ENCODE results near the gene DNASE1L1. TPM values are rescaled to one million over a fixed set of nuclear protein-coding genes. Genes with fewer than 3 reads are reported as not detected.
A peak's percentile ranks its signal among the peaks of the same experiment; 100 is the strongest.

Gene DNASE1L1
- total RNA-seq, 1 donor from 2014 or later: 15.8 TPM

- Mint-ChIP-seq H3K27ac (ENCODE audit: unreplicated experiment) (no peak overlapping the region), H3K4me1 (ENCODE audit: low read depth, unreplicated experiment) (no peaks in the 10 kb centered on the region), H3K27me3 (ENCODE audit: unreplicated experiment) (peaks cover 3% of the 10 kb centered on the region), H3K9me3 (ENCODE audit: unreplicated experiment) (peaks cover 5% of the 10 kb centered on the region), H3K4me3 (ENCODE audit: unreplicated experiment) (no peak overlapping the region), H3K36me3 (ENCODE audit: unreplicated experiment) (no peaks in the 10 kb centered on the region)
- DNase-seq: no peak
- TF ChIP-seq, protein P1, sequence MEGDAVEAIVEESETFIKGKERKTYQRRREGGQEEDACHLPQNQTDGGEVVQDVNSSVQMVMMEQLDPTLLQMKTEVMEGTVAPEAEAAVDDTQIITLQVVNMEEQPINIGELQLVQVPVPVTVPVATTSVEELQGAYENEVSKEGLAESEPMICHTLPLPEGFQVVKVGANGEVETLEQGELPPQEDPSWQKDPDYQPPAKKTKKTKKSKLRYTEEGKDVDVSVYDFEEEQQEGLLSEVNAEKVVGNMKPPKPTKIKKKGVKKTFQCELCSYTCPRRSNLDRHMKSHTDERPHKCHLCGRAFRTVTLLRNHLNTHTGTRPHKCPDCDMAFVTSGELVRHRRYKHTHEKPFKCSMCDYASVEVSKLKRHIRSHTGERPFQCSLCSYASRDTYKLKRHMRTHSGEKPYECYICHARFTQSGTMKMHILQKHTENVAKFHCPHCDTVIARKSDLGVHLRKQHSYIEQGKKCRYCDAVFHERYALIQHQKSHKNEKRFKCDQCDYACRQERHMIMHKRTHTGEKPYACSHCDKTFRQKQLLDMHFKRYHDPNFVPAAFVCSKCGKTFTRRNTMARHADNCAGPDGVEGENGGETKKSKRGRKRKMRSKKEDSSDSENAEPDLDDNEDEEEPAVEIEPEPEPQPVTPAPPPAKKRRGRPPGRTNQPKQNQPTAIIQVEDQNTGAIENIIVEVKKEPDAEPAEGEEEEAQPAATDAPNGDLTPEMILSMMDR (IDR thresholded peaks at IDR 0.05; ENCODE audit: partially characterized antibody, unreplicated experiment): no peak
Observed at GRCh38 chrX:154354013-154354412, 55.0 kb downstream of the DNASE1L1 start.

GRCh38 chrX:154353172-154353843, 55.7 kb downstream of the DNASE1L1 start:
- Mint-ChIP-seq H3K27me3 (ENCODE audit: unreplicated experiment) (no peaks in the 10 kb centered on the region), H3K27ac (ENCODE audit: unreplicated experiment) (no peak overlapping the region), H3K4me3 (ENCODE audit: unreplicated experiment) (no peak overlapping the region), H3K9me3 (ENCODE audit: unreplicated experiment) (peaks cover 3% of the 10 kb centered on the region), H3K36me3 (ENCODE audit: unreplicated experiment) (no peaks in the 10 kb centered on the region), H3K4me1 (ENCODE audit: low read depth, unreplicated experiment) (no peaks in the 10 kb centered on the region)
- TF ChIP-seq, protein P1 (IDR thresholded peaks at IDR 0.05; ENCODE audit: partially characterized antibody, unreplicated experiment): no peak
- DNase-seq: no peak

GRCh38 chrX:154352466-154352865, 56.6 kb downstream of the DNASE1L1 start:
- TF ChIP-seq, protein P1 (IDR thresholded peaks at IDR 0.05; ENCODE audit: partially characterized antibody, unreplicated experiment): no peak
- H3K27ac Mint-ChIP-seq (ENCODE audit: unreplicated experiment): no peak overlapping the region
- H3K4me1 Mint-ChIP-seq (ENCODE audit: low read depth, unreplicated experiment): no peaks in the 10 kb centered on the region
- no peaks in the 10 kb centered on the region for H3K27me3 Mint-ChIP-seq (ENCODE audit: unreplicated experiment)
- no peak overlapping the region for H3K4me3 Mint-ChIP-seq (ENCODE audit: unreplicated experiment)
- DNase-seq: no peak
- no peaks in the 10 kb centered on the region for H3K36me3 Mint-ChIP-seq (ENCODE audit: unreplicated experiment)
- peaks cover 4% of the 10 kb centered on the region for H3K9me3 Mint-ChIP-seq (ENCODE audit: unreplicated experiment)

- Mint-ChIP-seq H3K27ac (ENCODE audit: unreplicated experiment) (no peak overlapping the region), H3K9me3 (ENCODE audit: unreplicated experiment) (peaks cover 7% of the 10 kb centered on the region), H3K27me3 (ENCODE audit: unreplicated experiment) (peaks cover 3% of the 10 kb centered on the region), H3K4me1 (ENCODE audit: low read depth, unreplicated experiment) (no peaks in the 10 kb centered on the region), H3K4me3 (ENCODE audit: unreplicated experiment) (no peak overlapping the region), H3K36me3 (ENCODE audit: unreplicated experiment) (no peaks in the 10 kb centered on the region)
- DNase-seq: no peak
- TF ChIP-seq, protein P1 (IDR thresholded peaks at IDR 0.05; ENCODE audit: partially characterized antibody, unreplicated experiment): no peak
Observed at GRCh38 chrX:154352012-154352401, 57.0 kb downstream of the DNASE1L1 start.

Small RNAs within 50 kb of the gene (microRNA-seq; reads per million reads assigned to microRNA genes)
- 35.8 reads per million, percentile 65 among the genes with 10 or more reads in this experiment for gene MIR6858 (ENCODE audit: unreplicated experiment)

Other genes starting within 250 kb of the DNASE1L1 start
- 1.2 TPM for gene OPN1MW, start 226.7 kb downstream of the DNASE1L1 start, total RNA-seq (ENCODE audit: unreplicated experiment)
- not detected for gene OPN1MW2, start 189.5 kb downstream of the DNASE1L1 start, total RNA-seq (ENCODE audit: unreplicated experiment)
- gene OPN1MW3, start 151.7 kb downstream of the DNASE1L1 start, total RNA-seq (ENCODE audit: unreplicated experiment): not detected
- not detected for gene TEX28, start 114.1 kb downstream of the DNASE1L1 start, total RNA-seq (ENCODE audit: unreplicated experiment)
- gene TKTL1, start 113.5 kb downstream of the DNASE1L1 start, total RNA-seq (ENCODE audit: unreplicated experiment): not detected
- gene FLNA, start 34.6 kb downstream of the DNASE1L1 start, total RNA-seq (ENCODE audit: unreplicated experiment): 499 TPM
- gene EMD, start 30.0 kb downstream of the DNASE1L1 start, total RNA-seq (ENCODE audit: unreplicated experiment): 56.8 TPM
- gene RPL10, start 10.9 kb downstream of the DNASE1L1 start, total RNA-seq (ENCODE audit: unreplicated experiment): 1,779 TPM
- 40.9 TPM for gene TAFAZZIN, start 2.3 kb upstream of the DNASE1L1 start, total RNA-seq (ENCODE audit: unreplicated experiment)
- gene ATP6AP1, start 19.4 kb upstream of the DNASE1L1 start, total RNA-seq (ENCODE audit: unreplicated experiment): 133 TPM
- gene GDI1, start 27.9 kb upstream of the DNASE1L1 start, total RNA-seq (ENCODE audit: unreplicated experiment): 730 TPM
- 125 TPM for gene FAM50A, start 34.9 kb upstream of the DNASE1L1 start, total RNA-seq (ENCODE audit: unreplicated experiment)
- gene PLXNA3, start 49.0 kb upstream of the DNASE1L1 start, total RNA-seq (ENCODE audit: unreplicated experiment): 458 TPM
- 8.8 TPM for gene LAGE3, start 70.0 kb upstream of the DNASE1L1 start, total RNA-seq (ENCODE audit: unreplicated experiment)
- 28.4 TPM for gene UBL4A, start 77.4 kb upstream of the DNASE1L1 start, total RNA-seq (ENCODE audit: unreplicated experiment)
- gene SLC10A3, start 81.4 kb upstream of the DNASE1L1 start, total RNA-seq (ENCODE audit: unreplicated experiment): 6.1 TPM
- 32.0 TPM for gene FAM3A, start 107.0 kb upstream of the DNASE1L1 start, total RNA-seq (ENCODE audit: unreplicated experiment)
- gene G6PD, start 137.6 kb upstream of the DNASE1L1 start, total RNA-seq (ENCODE audit: unreplicated experiment): 122 TPM
- 27.6 TPM for gene IKBKG, start 138.4 kb upstream of the DNASE1L1 start, total RNA-seq (ENCODE audit: unreplicated experiment)
- gene CTAG1A, start 175.9 kb upstream of the DNASE1L1 start, total RNA-seq (ENCODE audit: unreplicated experiment): not detected
- not detected for gene CTAG1B, start 210.0 kb upstream of the DNASE1L1 start, total RNA-seq (ENCODE audit: unreplicated experiment)
- not detected for gene CTAG2, start 244.3 kb upstream of the DNASE1L1 start, total RNA-seq (ENCODE audit: unreplicated experiment)